GM21447 (cell line): Measurements from ENCODE around the gene NPL.

Experiments used
- ATAC-seq: cut with Tn5 transposase; IDR thresholded peaks from one replicate; pipeline ENCODE4 v1.9.1; 2021; ENCODE audit not compliant: unreplicated experiment

Gene NPL

DNA sequence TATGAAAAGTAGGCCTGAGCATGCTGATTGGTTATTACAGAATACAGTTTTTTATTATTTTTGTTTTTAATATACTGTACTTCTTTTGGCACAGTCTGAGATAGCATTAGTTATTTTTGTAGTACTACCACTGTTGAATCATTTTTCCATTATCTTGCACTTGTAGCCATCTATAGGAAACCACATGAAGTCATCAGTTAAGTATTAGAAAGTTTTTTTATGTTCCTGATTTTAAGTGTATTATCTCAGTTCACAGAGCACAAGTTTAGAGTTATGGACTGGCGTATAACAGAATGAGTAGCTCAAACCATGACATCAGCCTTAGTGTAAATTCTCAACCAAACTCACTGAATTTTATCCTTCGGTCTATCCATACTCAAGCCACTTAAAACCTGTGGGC, 72.4 kb downstream of the NPL start:
- no peak for ATAC-seq

- no peak for ATAC-seq
Measured at GRCh38 chr1:182862827-182863226, 73.3 kb downstream of the NPL start.

GRCh38 chr1:182863940-182864339, 74.4 kb downstream of the NPL start:
- ATAC-seq: no peak

GRCh38 chr1:182867861-182868260, 78.3 kb downstream of the NPL start:
- ATAC-seq: no peak

DNA sequence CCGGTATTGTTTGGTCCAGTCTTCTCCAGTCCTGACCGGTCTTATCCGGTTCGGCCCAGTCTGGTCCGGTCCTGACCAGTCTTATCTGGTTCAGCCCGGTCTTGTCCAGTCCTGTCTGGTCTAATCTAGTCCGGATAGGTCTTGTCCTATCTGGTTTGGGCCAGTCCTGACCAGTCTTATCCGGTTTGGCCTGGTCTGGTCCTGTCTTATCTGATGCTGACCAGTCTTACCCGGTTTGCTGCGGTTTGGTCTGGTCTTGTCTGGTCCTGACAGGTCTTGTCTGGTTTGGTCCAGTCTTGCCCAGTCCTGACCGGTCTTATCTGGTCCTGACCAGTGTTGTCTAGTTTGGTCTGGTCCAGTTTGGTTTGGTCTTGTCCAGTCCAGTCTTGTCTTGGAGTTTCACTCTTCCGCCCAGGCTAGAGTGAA, 79.7 kb downstream of the NPL start:
- ATAC-seq: no peak

DNA sequence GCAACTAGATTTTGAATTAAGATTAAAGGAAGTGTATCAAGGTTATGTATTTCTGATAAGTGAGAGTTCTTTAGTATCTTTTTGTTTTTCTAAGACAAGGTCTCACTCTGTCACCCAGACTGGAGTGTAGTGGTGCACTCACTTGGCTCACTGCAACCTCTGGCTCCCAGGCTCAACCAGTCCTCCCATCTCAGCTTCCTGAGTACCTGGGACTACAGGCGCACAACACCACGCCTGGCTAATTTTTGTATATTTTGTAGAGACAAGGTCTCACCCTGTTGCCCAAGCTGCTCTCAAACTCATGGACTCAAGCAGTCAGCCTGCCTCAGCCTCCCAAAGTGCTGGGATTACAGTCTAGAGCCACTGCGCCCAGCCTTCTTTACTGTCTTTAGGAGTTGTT, 83.3 kb downstream of the NPL start:
- ATAC-seq: no peak

- ATAC-seq: no peak
Measured at GRCh38 chr1:182875889-182876288, 86.3 kb downstream of the NPL start.

DNA sequence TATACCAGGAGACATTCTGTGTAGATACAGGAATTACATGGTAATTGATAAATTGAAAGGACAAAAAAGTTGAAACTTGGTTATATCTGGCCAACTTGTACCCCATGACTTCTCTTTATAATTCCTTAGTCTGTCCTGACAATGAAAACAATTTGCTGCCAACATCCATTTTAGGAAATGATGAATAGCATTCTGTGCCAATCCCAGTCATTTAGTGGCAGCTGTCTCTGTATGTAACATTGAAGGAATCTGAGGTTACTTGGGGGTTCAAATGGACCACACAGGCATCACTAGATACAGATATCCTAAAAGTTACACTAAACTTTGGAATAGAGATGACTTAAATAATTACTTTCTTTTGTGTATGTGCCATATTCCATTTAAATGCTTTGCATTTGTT, 87.8 kb downstream of the NPL start:
- no peak for ATAC-seq

DNA sequence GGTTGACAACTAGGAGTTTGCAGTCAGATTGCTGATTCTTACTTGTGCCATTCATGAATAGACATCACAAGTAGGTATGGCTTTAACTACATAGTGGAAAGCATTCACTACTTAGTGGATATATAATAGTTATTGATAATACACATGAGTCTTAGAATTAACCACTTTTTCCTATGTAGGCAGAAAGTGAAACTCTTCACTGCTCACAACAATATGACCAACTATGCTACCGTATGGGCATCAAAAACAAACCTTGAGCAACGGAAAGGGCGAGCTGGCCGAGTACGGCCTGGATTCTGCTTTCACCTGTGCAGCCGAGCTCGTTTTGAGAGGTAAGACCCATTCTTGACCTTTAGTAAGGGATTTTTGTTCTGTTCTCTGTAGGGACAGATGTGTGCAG, 88.3 kb downstream of the NPL start:
- no peak for ATAC-seq
